Neural cell (in vitro differentiated cells): ENCODE results near the gene SYNE3. TPM values are rescaled to one million over a fixed set of nuclear protein-coding genes. Genes with fewer than 3 reads are reported as not detected.

ENCODE experiments used
- H2AFZ ChIP-seq: fragments of 200-600, 300-800 bp; sonication (generic), shearing (Covaris generic); 2 replicates; pipeline ENCODE4 v1.6.0; 2014; ENCODE audit warnings: low read depth, mild to moderate bottlenecking, antibody characterized with exemption, low read length, moderate library complexity
- H3F3A ChIP-seq: fragments of 200-600 bp; shearing (Covaris generic); 2 replicates; pipeline ENCODE4 v1.6.1; 2016; ENCODE audit warnings: mild to moderate bottlenecking, moderate library complexity, mixed read lengths, antibody characterized with exemption, low read length; ENCODE audit not compliant: insufficient read depth, poor library complexity, severe bottlenecking
- H3K27ac ChIP-seq: fragments of 200-600, 300-800 bp; sonication (generic), shearing (Covaris generic); 2 replicates; pipeline ENCODE4 v1.5.1; 2014; ENCODE audit warnings: mild to moderate bottlenecking, low read length, moderate library complexity
- H3K27me3 ChIP-seq: fragments of 300-800, 200-600 bp; sonication (generic), shearing (Covaris generic); 2 replicates; pipeline ENCODE4 v1.6.0; 2014; ENCODE audit warnings: mild to moderate bottlenecking, low read depth, low read length, moderate library complexity; ENCODE audit not compliant: insufficient read depth
- H3K36me3 ChIP-seq: fragments of 300-800, 200-600 bp; sonication (generic), shearing (Covaris generic); 2 replicates; pipeline ENCODE4 v1.5.1; 2014; ENCODE audit warnings: mild to moderate bottlenecking, antibody characterized with exemption, low read length, moderate library complexity; ENCODE audit not compliant: insufficient read depth
- H3K4me2 ChIP-seq: fragments of 300-800, 200-600 bp; sonication (generic), shearing (Covaris generic); 2 replicates; pipeline ENCODE4 v1.6.0; 2014; ENCODE audit warnings: mild to moderate bottlenecking, low read length
- H3K4me3 ChIP-seq: fragments of 300-800, 200-600 bp; sonication (generic), shearing (Covaris generic); 2 replicates; pipeline ENCODE4 v1.5.1; 2014; ENCODE audit warnings: mild to moderate bottlenecking, low read length, moderate library complexity
- H3K79me2 ChIP-seq: fragments of 200-600 bp; shearing (Covaris generic); replicated peaks from 2 replicates; pipeline ENCODE4 v1.6.0; 2014; ENCODE audit warnings: mild to moderate bottlenecking, low read length, moderate library complexity; ENCODE audit not compliant: insufficient read depth
- H3K9ac ChIP-seq: fragments of 300-800, 200-600 bp; sonication (generic), shearing (Covaris generic); 2 replicates; pipeline ENCODE4 v1.6.1; 2016; ENCODE audit warnings: mild to moderate bottlenecking, low read length, mixed read lengths
- H3K9me2 ChIP-seq: fragments of 200-600 bp; shearing (Covaris generic); 2 replicates; pipeline ENCODE4 v1.6.1; 2016; ENCODE audit warnings: mild to moderate bottlenecking, low read length, mixed read lengths; ENCODE audit not compliant: insufficient read depth
- H3K9me3 ChIP-seq: fragments of 200-600, 300-800 bp; sonication (generic), shearing (Covaris generic); 2 replicates; pipeline ENCODE4 v1.6.1; 2016; ENCODE audit warnings: mild to moderate bottlenecking, mixed run types, low read length, moderate library complexity, mixed read lengths
- H4K20me1 ChIP-seq: fragments of 200-600 bp; shearing (Covaris generic); 2 replicates; pipeline ENCODE4 v1.6.1; 2016; ENCODE audit warnings: mild to moderate bottlenecking, mixed run types; ENCODE audit not compliant: insufficient read depth
- CTCF ChIP-seq: fragments of 450-650 bp; IDR thresholded peaks from 2 replicates; pipeline ENCODE4 v1.5.1; 2014; ENCODE audit warnings: antibody characterized with exemption, mild to moderate bottlenecking, moderate library complexity; ENCODE audit not compliant: poor library complexity, severe bottlenecking
- EP300 ChIP-seq: fragments of 450-650 bp; conservative IDR thresholded peaks from 2 replicates; pipeline ENCODE4 v1.6.1; 2014; ENCODE audit warnings: antibody characterized with exemption, mild to moderate bottlenecking, moderate library complexity; ENCODE audit not compliant: poor library complexity, severe bottlenecking
- EZH2 ChIP-seq: fragments of 200-600, 300-800 bp; shearing (Covaris generic), sonication (generic); IDR thresholded peaks from 2 replicates; pipeline ENCODE4 v1.6.1; 2014; ENCODE audit warnings: antibody characterized with exemption, low read length, borderline replicate concordance, mild to moderate bottlenecking; ENCODE audit not compliant: insufficient read depth, poor library complexity, severe bottlenecking
- MXI1 ChIP-seq: fragments of 450-650 bp; conservative IDR thresholded peaks from 2 replicates; pipeline ENCODE4 v1.6.1; 2014; ENCODE audit warnings: antibody characterized with exemption, mild to moderate bottlenecking; ENCODE audit not compliant: poor library complexity, severe bottlenecking
- POLR2AphosphoS5 ChIP-seq: IDR thresholded peaks from 2 replicates; pipeline ENCODE4 v1.6.1; 2012
- RAD21 ChIP-seq: fragments of 450-650 bp; conservative IDR thresholded peaks from 2 replicates; pipeline ENCODE4 v1.6.1; 2014; ENCODE audit warnings: antibody characterized with exemption, mild to moderate bottlenecking, moderate library complexity
- REST ChIP-seq: IDR thresholded peaks from 2 replicates; pipeline ENCODE4 v1.6.1; 2012; ENCODE audit warnings: borderline replicate concordance
- SMC3 ChIP-seq: fragments of 450-650 bp; conservative IDR thresholded peaks from 2 replicates; pipeline ENCODE4 v1.6.1; 2014; ENCODE audit warnings: antibody characterized with exemption, mild to moderate bottlenecking, moderate library complexity; ENCODE audit not compliant: poor library complexity
- TAF1 ChIP-seq: IDR thresholded peaks from 2 replicates; pipeline ENCODE4 v1.6.1; 2012; ENCODE audit warnings: low read depth
- polyA plus RNA-seq: library from polyadenylated mRNA; depleted of rRNA; stranded (reverse); fragments of >200 nt; gene quantifications from 2 replicates; pipeline ENCODE4 v1.2.3, GENCODE V29; 2014

SYNE3 gene
- polyA plus RNA-seq, 1 donor from 2014 or later, result 0.35 TPM

- no peak for TF ChIP-seq EP300
Observed at GRCh38 chr14:95545515-95546168, 29.2 kb upstream of the SYNE3 start (continued).

GRCh38 chr14:95544588-95544987 lies 28.1 kb upstream of the SYNE3 start:
- Histone ChIP-seq H3K27ac (no peak overlapping the region), H3K36me3 (peaks cover 4% of the 10 kb centered on the region), H3K9me2 (no peaks in the 10 kb centered on the region), H3K79me2 (peaks cover 33% of the 10 kb centered on the region), H3K4me3 (no peak overlapping the region), H3K27me3 (no peaks in the 10 kb centered on the region), H3K9me3 (no peaks in the 10 kb centered on the region), H2AFZ (no peak overlapping the region), H3K4me2 (no peak overlapping the region), H3K9ac (no peak overlapping the region), H3F3A (no peaks in the 10 kb centered on the region), H4K20me1 (no peaks in the 10 kb centered on the region)
- TF ChIP-seq EP300 (no peak), TAF1 (no peak), POLR2AphosphoS5 (no peak), SMC3 (no peak), CTCF (no peak), EZH2 (no peak), REST (no peak), RAD21 (no peak), MXI1 (no peak)

GRCh38 chr14:95543021-95543420 lies 26.6 kb upstream of the SYNE3 start:
- H2AFZ ChIP-seq, result no peak overlapping the region
- H4K20me1 ChIP-seq, result no peaks in the 10 kb centered on the region
- no peaks in the 10 kb centered on the region for H3K9me2 ChIP-seq
- no peak overlapping the region for H3K9ac ChIP-seq
- H3K4me2 ChIP-seq, result no peak overlapping the region
- H3K9me3 ChIP-seq, result no peaks in the 10 kb centered on the region
- H3K27ac ChIP-seq, result no peak overlapping the region
- H3F3A ChIP-seq, result no peaks in the 10 kb centered on the region
- H3K4me3 ChIP-seq, result no peak overlapping the region
- no peak for TF ChIP-seq EZH2
- no peak for TF ChIP-seq TAF1
- no peak for TF ChIP-seq CTCF
- TF ChIP-seq SMC3, result no peak
- TF ChIP-seq REST, result no peak
- TF ChIP-seq RAD21, result no peak
- no peak for TF ChIP-seq MXI1
- TF ChIP-seq EP300, result no peak
- no peak for TF ChIP-seq POLR2AphosphoS5
- H3K79me2 ChIP-seq, result peaks cover 49% of the 10 kb centered on the region
- no peaks in the 10 kb centered on the region for H3K27me3 ChIP-seq
- H3K36me3 ChIP-seq, result no peaks in the 10 kb centered on the region
